Activated T-cell treated with anti-CD3 and anti-CD28 coated beads, Interleukin-2, amount 50 U/mL, for 72 hours (primary cell): ENCODE data around the gene TOMM40L. TPM values are rescaled to one million over a fixed set of nuclear protein-coding genes. Genes with fewer than 3 reads are reported as not detected.

Experiments
- ATAC-seq, 2 donors: fragments of 150-1000 bp; cut with Tn5 transposase; replicated peaks in 1 of 2; 2 replicates each; pipeline ENCODE4 v1.10.0; 2021; ENCODE audit warnings: moderate library complexity in 2 of 2, mild to moderate bottlenecking in 1 of 2
- DNase-seq, 2 donors: peaks; one replicate each; pipeline ENCODE4 v3.0.0; 2021 to 2022; ENCODE audit warnings: mixed read lengths in 1 of 2
- H3K27ac Mint-ChIP-seq: one replicate; pipeline ENCODE4 v1.8.0; 2022; ENCODE audit warnings: mild to moderate bottlenecking, moderate library complexity, mixed read lengths
- H3K27me3 Mint-ChIP-seq: one replicate; pipeline ENCODE4 v1.8.0; 2022; ENCODE audit warnings: low read depth, mixed read lengths
- H3K36me3 Mint-ChIP-seq, 2 donors: one replicate each; pipeline ENCODE4 v1.8.0; 2022; ENCODE audit warnings: mixed read lengths in 2 of 2, mild to moderate bottlenecking in 1 of 2; ENCODE audit not compliant: insufficient read depth in 2 of 2
- H3K4me1 Mint-ChIP-seq: one replicate; pipeline ENCODE4 v1.8.0; 2022; ENCODE audit warnings: low read depth, mixed read lengths
- H3K4me3 Mint-ChIP-seq, 2 donors: one replicate each; pipeline ENCODE4 v1.8.0; 2022; ENCODE audit warnings: mild to moderate bottlenecking in 2 of 2, mixed read lengths in 2 of 2, moderate library complexity in 2 of 2
- H3K9me3 Mint-ChIP-seq, 2 donors: one replicate each; pipeline ENCODE4 v1.8.0; 2022; ENCODE audit warnings: mixed read lengths in 2 of 2
- total RNA-seq, 2 donors: library from RNA; stranded (reverse); gene quantifications; one replicate each; pipeline ENCODE4 v1.2.3, GENCODE V29; 2022

TOMM40L gene
- total RNA-seq, 2 donors from 2014 or later: 10.3 to 14.6 TPM

- H3K4me1 Mint-ChIP-seq: peaks cover 55% of the 10 kb centered on the region
- H3K36me3 Mint-ChIP-seq: peaks cover 7 to 8% of the 10 kb centered on the region in 2 donors
- no peaks in the 10 kb centered on the region for H3K27me3 Mint-ChIP-seq
- H3K9me3 Mint-ChIP-seq: no peaks in the 10 kb centered on the region
- ATAC-seq: peak in 1 of 2 donors; percentile 24
- peak overlapping the region; percentile 87 to 96 for H3K4me3 Mint-ChIP-seq
- peak overlapping the region; percentile 97 for H3K27ac Mint-ChIP-seq
- no peak for DNase-seq
These were observed 25.4 kb upstream of the TOMM40L start for GRCh38 chr1:161200421-161200991.

GRCh38 chr1:161200992-161201835, 24.6 kb upstream of the TOMM40L start:
- peaks cover 10% of the 10 kb centered on the region in 2 donors for H3K36me3 Mint-ChIP-seq
- DNase-seq (no peak), ATAC-seq (no peak)
- peak overlapping the region; percentile 87 to 96 for H3K4me3 Mint-ChIP-seq
- peaks cover 57% of the 10 kb centered on the region for H3K4me1 Mint-ChIP-seq
- H3K9me3 Mint-ChIP-seq: no peaks in the 10 kb centered on the region
- no peaks in the 10 kb centered on the region for H3K27me3 Mint-ChIP-seq
- peak overlapping the region; percentile 97 for H3K27ac Mint-ChIP-seq

- H3K27ac Mint-ChIP-seq: peak within 1 kb of the TSS; percentile 97
- peak within 1 kb of the TSS; percentile 87 to 96 for H3K4me3 Mint-ChIP-seq
- DNase-seq (peak; percentile 93 to 96), ATAC-seq (peak; percentile 98 to 99)
- peaks cover 63% of the 10 kb centered on the region for H3K4me1 Mint-ChIP-seq
- no peaks in the 10 kb centered on the region for H3K27me3 Mint-ChIP-seq
- no peaks in the 10 kb centered on the region for H3K9me3 Mint-ChIP-seq
- H3K36me3 Mint-ChIP-seq: peaks cover 10 to 12% of the 10 kb centered on the region in 2 donors
These were observed 23.8 kb upstream of the TOMM40L start, which contains the start of gene NDUFS2 for GRCh38 chr1:161201836-161202712. NDUFS2 (plus strand) TSS chr1:161202367; CDS start chr1:161202386, 19 bp downstream.

- peaks cover 15 to 26% of the 10 kb centered on the region in 2 donors for H3K36me3 Mint-ChIP-seq
- peaks cover 50% of the 10 kb centered on the region for H3K4me1 Mint-ChIP-seq
- DNase-seq (no peak), ATAC-seq (no peak)
- H3K27me3 Mint-ChIP-seq: no peaks in the 10 kb centered on the region
- no peak overlapping the region for H3K27ac Mint-ChIP-seq
- H3K4me3 Mint-ChIP-seq: no peak overlapping the region
- no peaks in the 10 kb centered on the region for H3K9me3 Mint-ChIP-seq
These were observed 19.3 kb upstream of the TOMM40L start for GRCh38 chr1:161206411-161207140.

GRCh38 chr1:161207173-161207572, 18.7 kb upstream of the TOMM40L start:
- Mint-ChIP-seq H3K9me3 (no peaks in the 10 kb centered on the region), H3K4me1 (peaks cover 46% of the 10 kb centered on the region), H3K27ac (no peak overlapping the region), H3K4me3 (no peak overlapping the region), H3K27me3 (no peaks in the 10 kb centered on the region), H3K36me3 (peaks cover 14 to 30% of the 10 kb centered on the region in 2 donors)
- ATAC-seq (no peak), DNase-seq (no peak)

GRCh38 chr1:161209790-161210409, 16.0 kb upstream of the TOMM40L start:
- peaks cover 14 to 31% of the 10 kb centered on the region in 2 donors for H3K36me3 Mint-ChIP-seq
- ATAC-seq: peak; percentile 91 to 94
- no peaks in the 10 kb centered on the region for H3K27me3 Mint-ChIP-seq
- DNase-seq: peak; percentile 78 to 80
- no peaks in the 10 kb centered on the region for H3K9me3 Mint-ChIP-seq
- H3K27ac Mint-ChIP-seq: no peak overlapping the region
- H3K4me1 Mint-ChIP-seq: peaks cover 25% of the 10 kb centered on the region
- no peak overlapping the region for H3K4me3 Mint-ChIP-seq

GRCh38 chr1:161214369-161214768, 11.5 kb upstream of the TOMM40L start:
- DNase-seq: no peak
- peaks cover 40% of the 10 kb centered on the region for H3K4me1 Mint-ChIP-seq
- H3K9me3 Mint-ChIP-seq: no peaks in the 10 kb centered on the region
- H3K27me3 Mint-ChIP-seq: no peaks in the 10 kb centered on the region
- peak overlapping the region; percentile 17 for H3K27ac Mint-ChIP-seq
- H3K36me3 Mint-ChIP-seq: peaks cover 10 to 26% of the 10 kb centered on the region in 2 donors
- no peak overlapping the region for H3K4me3 Mint-ChIP-seq
- ATAC-seq: no peak

GRCh38 chr1:161215076-161215475, 10.8 kb upstream of the TOMM40L start, which contains the start of gene FCER1G:
FCER1G (plus strand) TSS chr1:161215295; CDS start chr1:161215322, 27 bp downstream.
- no peaks in the 10 kb centered on the region for H3K9me3 Mint-ChIP-seq
- peak within 1 kb of the TSS in 1 of 2 donors; percentile 18 for H3K4me3 Mint-ChIP-seq
- peaks cover 9 to 20% of the 10 kb centered on the region in 2 donors for H3K36me3 Mint-ChIP-seq
- H3K4me1 Mint-ChIP-seq: peaks cover 40% of the 10 kb centered on the region
- ATAC-seq (no peak), DNase-seq (no peak)
- H3K27me3 Mint-ChIP-seq: no peaks in the 10 kb centered on the region
- H3K27ac Mint-ChIP-seq: peak within 1 kb of the TSS; percentile 17

- H3K9me3 Mint-ChIP-seq: no peaks in the 10 kb centered on the region
- H3K4me1 Mint-ChIP-seq: peaks cover 40% of the 10 kb centered on the region
- DNase-seq (no peak), ATAC-seq (peak; percentile 63 to 76)
- H3K36me3 Mint-ChIP-seq: peaks cover 7 to 11% of the 10 kb centered on the region in 2 donors
- H3K27ac Mint-ChIP-seq: no peak overlapping the region
- peak overlapping the region in 1 of 2 donors; percentile 6 for H3K4me3 Mint-ChIP-seq
- no peaks in the 10 kb centered on the region for H3K27me3 Mint-ChIP-seq
These were observed 8.7 kb upstream of the TOMM40L start for GRCh38 chr1:161216945-161217712.

GRCh38 chr1:161217831-161218230, 8.0 kb upstream of the TOMM40L start:
- Mint-ChIP-seq H3K36me3 (peaks cover 7 to 11% of the 10 kb centered on the region in 2 donors), H3K27ac (no peak overlapping the region), H3K4me3 (peak overlapping the region in 1 of 2 donors; percentile 22), H3K9me3 (no peaks in the 10 kb centered on the region), H3K27me3 (no peaks in the 10 kb centered on the region), H3K4me1 (peaks cover 40% of the 10 kb centered on the region)
- ATAC-seq: peak in 1 of 2 donors; percentile 8
- no peak for DNase-seq

GRCh38 chr1:161218301-161219077, 7.4 kb upstream of the TOMM40L start:
- peaks cover 5 to 8% of the 10 kb centered on the region in 2 donors for H3K36me3 Mint-ChIP-seq
- H3K27ac Mint-ChIP-seq: no peak overlapping the region
- no peaks in the 10 kb centered on the region for H3K9me3 Mint-ChIP-seq
- ATAC-seq (no peak), DNase-seq (no peak)
- H3K4me1 Mint-ChIP-seq: peaks cover 40% of the 10 kb centered on the region
- H3K27me3 Mint-ChIP-seq: no peaks in the 10 kb centered on the region
- H3K4me3 Mint-ChIP-seq: no peak overlapping the region
